ENCODE results near the gene NR3C2. TPM values are rescaled to one million over a fixed set of nuclear protein-coding genes. Genes with fewer than 3 reads are reported as not detected.

The NR3C2 gene
- total RNA-seq, 2 experiments from 2014 or later, result 4.2 to 4.3 TPM

GRCh38 chr4:148078061-148078460 lies 364.2 kb downstream of the NR3C2 start:
- peaks cover 76% of the 10 kb centered on the region for H3K36me3 Mint-ChIP-seq
- H3K27me3 Mint-ChIP-seq, result no peaks in the 10 kb centered on the region
- no peak overlapping the region for H3K4me3 Mint-ChIP-seq
- intact Hi-C loops (cut with micrococcal nuclease), result no loop called here
- POLR2A ChIA-PET, result no interaction called here
- no peaks in the 10 kb centered on the region for H3K4me1 Mint-ChIP-seq (ENCODE audit: low read depth)
- H3K27ac Mint-ChIP-seq, result no peak overlapping the region
- CTCF ChIA-PET, result no interaction called here
- peaks cover 46% of the 10 kb centered on the region for H3K9me3 Mint-ChIP-seq
- DNase-seq, result no peak

GRCh38 chr4:148077581-148077980 lies 364.6 kb downstream of the NR3C2 start:
- Mint-ChIP-seq H3K27ac (no peak overlapping the region), H3K27me3 (no peaks in the 10 kb centered on the region), H3K4me3 (no peak overlapping the region), H3K4me1 (ENCODE audit: low read depth) (no peaks in the 10 kb centered on the region), H3K36me3 (peaks cover 79% of the 10 kb centered on the region), H3K9me3 (peaks cover 51% of the 10 kb centered on the region)
- intact Hi-C loops (cut with micrococcal nuclease), result no loop called here
- POLR2A ChIA-PET, result no interaction called here
- no peak for DNase-seq
- CTCF ChIA-PET, result no interaction called here

GRCh38 chr4:148076964-148077363 lies 365.2 kb downstream of the NR3C2 start:
- CTCF ChIA-PET, result no interaction called here
- POLR2A ChIA-PET, result no interaction called here

GRCh38 chr4:148075438-148075837 lies 366.8 kb downstream of the NR3C2 start:
- H3K36me3 Mint-ChIP-seq, result peaks cover 74% of the 10 kb centered on the region
- ChIA-PET POLR2A (no interaction called here), CTCF (no interaction called here)
- no peaks in the 10 kb centered on the region for H3K27me3 Mint-ChIP-seq
- peaks cover 53% of the 10 kb centered on the region for H3K9me3 Mint-ChIP-seq
- no peak overlapping the region for H3K27ac Mint-ChIP-seq
- H3K4me3 Mint-ChIP-seq, result no peak overlapping the region
- no peak for DNase-seq
- H3K4me1 Mint-ChIP-seq (ENCODE audit: low read depth), result no peaks in the 10 kb centered on the region
- intact Hi-C loops (cut with micrococcal nuclease), result no loop called here

More at GRCh38 chr4:148076964-148077363, 365.2 kb downstream of the NR3C2 start:
- Mint-ChIP-seq H3K27me3 (no peaks in the 10 kb centered on the region), H3K4me1 (ENCODE audit: low read depth) (no peaks in the 10 kb centered on the region), H3K9me3 (peaks cover 53% of the 10 kb centered on the region), H3K27ac (no peak overlapping the region), H3K36me3 (peaks cover 84% of the 10 kb centered on the region), H3K4me3 (no peak overlapping the region)
- no peak for DNase-seq
- intact Hi-C loops (cut with micrococcal nuclease), result no loop called here

GRCh38 chr4:148074462-148074861 lies 367.8 kb downstream of the NR3C2 start:
- Mint-ChIP-seq H3K4me3 (no peak overlapping the region), H3K4me1 (ENCODE audit: low read depth) (no peaks in the 10 kb centered on the region), H3K27ac (no peak overlapping the region), H3K36me3 (peaks cover 66% of the 10 kb centered on the region), H3K27me3 (no peaks in the 10 kb centered on the region), H3K9me3 (peaks cover 53% of the 10 kb centered on the region)
- no peak for DNase-seq
- ChIA-PET POLR2A (no interaction called here), CTCF (no interaction called here)
- intact Hi-C loops (cut with micrococcal nuclease), result no loop called here

- H3K36me3 Mint-ChIP-seq, result peaks cover 61% of the 10 kb centered on the region
Observed at GRCh38 chr4:148073349-148073748, 368.9 kb downstream of the NR3C2 start.

GRCh38 chr4:148072789-148073188 lies 369.4 kb downstream of the NR3C2 start:
- Mint-ChIP-seq H3K4me3 (no peak overlapping the region), H3K27me3 (no peaks in the 10 kb centered on the region), H3K36me3 (peaks cover 56% of the 10 kb centered on the region), H3K4me1 (ENCODE audit: low read depth) (no peaks in the 10 kb centered on the region), H3K27ac (no peak overlapping the region), H3K9me3 (peaks cover 53% of the 10 kb centered on the region)
- intact Hi-C loops (cut with micrococcal nuclease), result no loop called here
- ChIA-PET POLR2A (no interaction called here), CTCF (no interaction called here)
- DNase-seq, result no peak

More at GRCh38 chr4:148073349-148073748, 368.9 kb downstream of the NR3C2 start:
- ChIA-PET POLR2A (no interaction called here), CTCF (no interaction called here)
- no peak overlapping the region for H3K27ac Mint-ChIP-seq
- H3K4me1 Mint-ChIP-seq (ENCODE audit: low read depth), result no peaks in the 10 kb centered on the region
- no peak for DNase-seq
- intact Hi-C loops (cut with micrococcal nuclease), result no loop called here
- peaks cover 53% of the 10 kb centered on the region for H3K9me3 Mint-ChIP-seq
- H3K27me3 Mint-ChIP-seq, result no peaks in the 10 kb centered on the region
- no peak overlapping the region for H3K4me3 Mint-ChIP-seq

GRCh38 chr4:148071009-148071408 lies 371.2 kb downstream of the NR3C2 start:
- ChIA-PET CTCF (no interaction called here), POLR2A (no interaction called here)
- peaks cover 41% of the 10 kb centered on the region for H3K36me3 Mint-ChIP-seq
- H3K27me3 Mint-ChIP-seq, result no peaks in the 10 kb centered on the region
- no peaks in the 10 kb centered on the region for H3K4me1 Mint-ChIP-seq (ENCODE audit: low read depth)
- DNase-seq, result no peak
- no peak overlapping the region for H3K4me3 Mint-ChIP-seq
- intact Hi-C loops (cut with micrococcal nuclease), result no loop called here
- no peak overlapping the region for H3K27ac Mint-ChIP-seq
- H3K9me3 Mint-ChIP-seq, result peaks cover 36% of the 10 kb centered on the region

- ChIA-PET CTCF (interaction anchor here (0.6 kb wide), 1 partner anchor 87 kb away, joined by 3 read pairs; no protein-coding TSS in a partner anchor), POLR2A (no interaction called here)
- peaks cover 24% of the 10 kb centered on the region for H3K9me3 Mint-ChIP-seq
- H3K27me3 Mint-ChIP-seq, result no peaks in the 10 kb centered on the region
- H3K4me3 Mint-ChIP-seq, result no peak overlapping the region
- H3K27ac Mint-ChIP-seq, result no peak overlapping the region
- intact Hi-C loops (cut with micrococcal nuclease), result no loop called here
- DNase-seq, result no peak
- H3K4me1 Mint-ChIP-seq (ENCODE audit: low read depth), result no peaks in the 10 kb centered on the region
- peaks cover 32% of the 10 kb centered on the region for H3K36me3 Mint-ChIP-seq
Observed at GRCh38 chr4:148069895-148070178, 372.4 kb downstream of the NR3C2 start.

GRCh38 chr4:148069086-148069894 lies 372.9 kb downstream of the NR3C2 start:
- H3K36me3 Mint-ChIP-seq, result peaks cover 27% of the 10 kb centered on the region
- no peak for DNase-seq
- no peaks in the 10 kb centered on the region for H3K4me1 Mint-ChIP-seq (ENCODE audit: low read depth)
- H3K9me3 Mint-ChIP-seq, result peaks cover 19% of the 10 kb centered on the region
- H3K27me3 Mint-ChIP-seq, result no peaks in the 10 kb centered on the region
- H3K27ac Mint-ChIP-seq, result no peak overlapping the region
- CTCF ChIA-PET, result no interaction called here
- intact Hi-C loops (cut with micrococcal nuclease), result no loop called here
- POLR2A ChIA-PET, result no interaction called here
- H3K4me3 Mint-ChIP-seq, result no peak overlapping the region

- ChIA-PET CTCF (no interaction called here), POLR2A (no interaction called here)
- Mint-ChIP-seq H3K9me3 (peaks cover 9% of the 10 kb centered on the region), H3K4me1 (ENCODE audit: low read depth) (no peaks in the 10 kb centered on the region), H3K27ac (no peak overlapping the region), H3K4me3 (no peak overlapping the region), H3K36me3 (peaks cover 18% of the 10 kb centered on the region), H3K27me3 (no peaks in the 10 kb centered on the region)
- no peak for DNase-seq
- intact Hi-C loops (cut with micrococcal nuclease), result no loop called here
Observed at GRCh38 chr4:148068065-148068911, 373.9 kb downstream of the NR3C2 start.

- H3K9me3 Mint-ChIP-seq, result peaks cover under 1% of the 10 kb centered on the region
- no peaks in the 10 kb centered on the region for H3K4me1 Mint-ChIP-seq (ENCODE audit: low read depth)
- peaks cover 9% of the 10 kb centered on the region for H3K36me3 Mint-ChIP-seq
- H3K27me3 Mint-ChIP-seq, result no peaks in the 10 kb centered on the region
- CTCF ChIA-PET, result interaction anchor here (1.6 kb wide), 1 partner anchor 11 kb away, joined by 5 read pairs; no protein-coding TSS in a partner anchor
- no peak overlapping the region for H3K4me3 Mint-ChIP-seq
- POLR2A ChIA-PET, result no interaction called here
- no peak for DNase-seq
- no peak overlapping the region for H3K27ac Mint-ChIP-seq
- intact Hi-C loops (cut with micrococcal nuclease), result no loop called here
Observed at GRCh38 chr4:148067301-148067916, 374.8 kb downstream of the NR3C2 start.

Measured in activated CD4-positive, alpha-beta memory T cell treated with anti-CD3 and anti-CD28 coated beads for 36 hours (primary cell).